Kasumi-1 (cell line): Measurements from ENCODE around the gene FSD1L.
"Not testable (repeated sequence)": the region's sequence is repeated elsewhere in the genome, so short reads cannot be mapped to it uniquely, and the experiment has no call there.

ENCODE experiments used
- DNase-seq, 2 experiments: peaks; one replicate each; lab custom pipeline; 2025; lab: John Stamatoyannopoulos, UW

FSD1L gene

GRCh38 chr9:105557804-105558610 is 110.2 kb downstream of the FSD1L start, which contains the start of gene FKTN:
Gene FKTN (plus strand): TSS chr9:105558131. CDS start chr9:105575033, 16,902 bp downstream.
- peak; percentile 81 to 82 for DNase-seq

GRCh38 chr9:105572455-105572854 is 124.6 kb downstream of the FSD1L start:
- peak in 1 of 2 experiments; percentile 15 for DNase-seq

DNA sequence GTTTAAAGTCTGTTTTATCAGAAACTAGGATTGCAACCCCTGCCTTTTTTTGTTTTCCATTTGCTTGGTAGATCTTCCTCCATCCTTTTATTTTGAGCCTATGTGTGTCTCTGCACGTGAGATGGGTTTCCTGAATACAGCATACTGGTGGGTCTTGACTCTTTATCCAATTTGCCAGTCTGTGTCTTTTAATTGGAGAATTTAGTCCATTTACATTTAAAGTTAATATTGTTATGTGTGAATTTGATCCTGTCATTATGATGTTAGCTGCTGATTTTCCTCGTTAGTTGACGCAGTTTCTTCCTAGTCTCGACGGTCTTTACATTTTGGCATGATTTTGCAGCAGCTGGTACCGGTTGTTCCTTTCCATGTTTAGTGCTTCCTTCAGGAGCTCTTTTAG is 132.1 kb downstream of the FSD1L start:
- not testable (repeated sequence) for DNase-seq

- not testable (repeated sequence) for DNase-seq
Measured at GRCh38 chr9:105581550-105581949, 133.7 kb downstream of the FSD1L start.

- DNase-seq: no peak
Measured at GRCh38 chr9:105593145-105593544, 145.3 kb downstream of the FSD1L start.
